ENCODE results near the gene TSPYL4.

TSPYL4 gene

DNA sequence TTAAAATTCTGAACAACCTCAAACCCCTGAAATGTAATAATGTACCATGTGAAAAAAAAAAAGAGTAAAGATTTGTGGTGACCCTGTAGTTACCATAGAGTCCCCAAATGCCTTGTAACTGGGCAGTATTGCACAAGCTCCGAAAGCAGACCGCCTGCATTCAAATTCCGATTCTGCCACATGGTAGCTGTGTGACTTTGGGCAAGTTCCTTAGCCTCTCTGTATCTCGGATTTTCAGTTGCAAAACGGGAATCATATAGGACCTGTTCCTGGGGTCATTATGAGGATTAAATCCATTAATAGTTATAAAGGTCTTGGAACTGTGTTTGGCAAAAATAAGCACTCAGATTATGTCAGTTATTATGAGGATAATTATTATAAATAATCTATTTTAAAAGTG is 43.6 kb downstream of the TSPYL4 start:
- H3K79me2 ChIP-seq (ENCODE audit: insufficient read depth, low read length) = no peaks in the 10 kb centered on the region
- no peaks in the 10 kb centered on the region for H4K20me1 ChIP-seq (ENCODE audit: insufficient read depth, low read length)
- H3K4me2 ChIP-seq (ENCODE audit: insufficient read depth, low read length) = no peak overlapping the region
- TF ChIP-seq, protein P1, sequence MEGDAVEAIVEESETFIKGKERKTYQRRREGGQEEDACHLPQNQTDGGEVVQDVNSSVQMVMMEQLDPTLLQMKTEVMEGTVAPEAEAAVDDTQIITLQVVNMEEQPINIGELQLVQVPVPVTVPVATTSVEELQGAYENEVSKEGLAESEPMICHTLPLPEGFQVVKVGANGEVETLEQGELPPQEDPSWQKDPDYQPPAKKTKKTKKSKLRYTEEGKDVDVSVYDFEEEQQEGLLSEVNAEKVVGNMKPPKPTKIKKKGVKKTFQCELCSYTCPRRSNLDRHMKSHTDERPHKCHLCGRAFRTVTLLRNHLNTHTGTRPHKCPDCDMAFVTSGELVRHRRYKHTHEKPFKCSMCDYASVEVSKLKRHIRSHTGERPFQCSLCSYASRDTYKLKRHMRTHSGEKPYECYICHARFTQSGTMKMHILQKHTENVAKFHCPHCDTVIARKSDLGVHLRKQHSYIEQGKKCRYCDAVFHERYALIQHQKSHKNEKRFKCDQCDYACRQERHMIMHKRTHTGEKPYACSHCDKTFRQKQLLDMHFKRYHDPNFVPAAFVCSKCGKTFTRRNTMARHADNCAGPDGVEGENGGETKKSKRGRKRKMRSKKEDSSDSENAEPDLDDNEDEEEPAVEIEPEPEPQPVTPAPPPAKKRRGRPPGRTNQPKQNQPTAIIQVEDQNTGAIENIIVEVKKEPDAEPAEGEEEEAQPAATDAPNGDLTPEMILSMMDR (IDR thresholded peaks at IDR 0.05; ENCODE audit: borderline replicate concordance, extremely low read depth, low read length, poor library complexity, severe bottlenecking) = no peak
- TF ChIP-seq EZH2 (IDR thresholded peaks at IDR 0.05; ENCODE audit: borderline replicate concordance, low read depth, low read length, severe bottlenecking) = no peak
- H3K9me3 ChIP-seq (ENCODE audit: insufficient read depth, low read length, severe bottlenecking) = no peaks in the 10 kb centered on the region
- H3K9ac ChIP-seq (ENCODE audit: low read depth, low read length) = no peak overlapping the region
- ATAC-seq (ENCODE audit: insufficient read depth, low read depth) (no peak), DNase-seq (no peak)
- no peak overlapping the region for H2AFZ ChIP-seq (ENCODE audit: low read depth, low read length)
- H3K4me3 ChIP-seq (ENCODE audit: low read depth in 1 of 2, low read length in 2 of 2) = no peak overlapping the region
- peaks cover 8% of the 10 kb centered on the region for H3K27me3 ChIP-seq (ENCODE audit: insufficient read depth, low read length, poor library complexity)
- H3K4me1 ChIP-seq (ENCODE audit: insufficient read depth, low read length) = no peaks in the 10 kb centered on the region
- no peaks in the 10 kb centered on the region for H3K36me3 ChIP-seq (ENCODE audit: insufficient read depth, low read length)
- H3K27ac ChIP-seq (ENCODE audit: low read length) = no peak overlapping the region

DNA sequence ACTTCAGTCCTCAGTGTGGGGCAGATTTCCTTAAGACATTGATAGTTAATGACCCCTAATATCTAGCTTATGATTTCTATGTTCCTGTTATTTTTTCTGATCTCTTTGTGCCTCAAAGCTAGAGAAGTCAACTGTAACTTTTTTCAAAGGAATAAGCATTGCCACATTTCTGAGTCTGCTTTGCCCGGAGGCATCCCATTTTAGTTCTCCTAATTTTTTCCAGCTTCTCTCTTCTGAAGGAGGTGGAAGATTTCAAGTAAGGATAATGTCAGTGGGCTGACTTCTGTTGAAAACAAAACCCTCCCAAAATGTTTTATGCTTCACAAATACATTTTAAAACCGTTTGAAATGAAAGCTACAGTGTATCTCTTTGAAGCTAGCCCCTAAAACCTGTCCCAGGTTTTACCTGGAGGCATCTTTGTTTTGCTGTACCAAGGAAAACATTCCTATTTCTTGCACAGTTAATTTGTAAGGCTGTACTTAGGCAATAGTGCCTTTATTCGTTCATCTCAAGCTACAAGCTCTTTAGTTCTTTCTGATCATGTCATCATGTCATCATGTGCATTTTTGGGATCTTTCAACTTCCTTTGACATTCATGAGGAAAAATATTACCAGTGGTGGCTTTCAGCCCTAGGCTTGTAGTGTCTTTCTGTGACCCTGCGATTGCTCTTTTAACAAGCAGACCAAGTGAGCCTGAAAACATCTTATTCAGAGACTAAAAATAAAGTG is 45.7 kb downstream of the TSPYL4 start:
- H4K20me1 ChIP-seq (ENCODE audit: insufficient read depth, low read length) = no peaks in the 10 kb centered on the region
- no peak overlapping the region for H3K9ac ChIP-seq (ENCODE audit: low read depth, low read length)
- no peak for ATAC-seq (ENCODE audit: insufficient read depth, low read depth)

DNA sequence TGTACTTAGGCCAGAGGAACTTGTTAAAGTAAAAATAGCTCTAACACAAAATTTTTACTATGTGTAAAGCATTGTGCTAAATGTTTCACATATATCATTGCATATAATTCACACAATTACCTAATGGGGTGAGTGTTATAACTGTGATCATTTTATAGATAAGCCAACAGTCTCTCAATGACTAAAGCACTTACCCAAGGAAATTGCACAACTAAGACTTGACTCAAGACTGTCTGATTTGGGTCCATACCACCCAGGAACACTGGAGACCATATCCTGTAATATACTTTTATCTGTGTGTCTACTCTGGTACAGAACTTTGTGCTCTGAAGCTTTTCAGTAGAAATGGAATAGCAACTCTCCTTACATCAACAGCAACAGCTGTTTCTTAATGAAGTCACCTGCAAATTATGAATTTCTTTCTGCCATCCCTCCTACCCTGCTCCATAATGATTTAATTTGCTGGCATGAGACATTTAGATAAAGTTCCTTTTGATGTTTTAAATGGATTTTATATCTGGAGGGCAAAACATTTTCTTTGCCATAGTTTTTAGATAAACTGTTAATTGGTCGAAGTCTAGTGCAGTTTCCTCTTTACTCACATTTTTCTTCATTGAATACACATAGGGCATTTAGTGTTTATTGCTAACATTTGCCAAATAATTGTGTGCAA is 47.5 kb downstream of the TSPYL4 start:
- H3K27me3 ChIP-seq (ENCODE audit: insufficient read depth, low read length, poor library complexity) = peaks cover 6% of the 10 kb centered on the region
- no peak overlapping the region for H2AFZ ChIP-seq (ENCODE audit: low read depth, low read length)
- ATAC-seq (ENCODE audit: insufficient read depth, low read depth) = no peak
- H3K4me2 ChIP-seq (ENCODE audit: insufficient read depth, low read length) = no peak overlapping the region
- no peaks in the 10 kb centered on the region for H3K4me1 ChIP-seq (ENCODE audit: insufficient read depth, low read length)
- H3K79me2 ChIP-seq (ENCODE audit: insufficient read depth, low read length) = no peaks in the 10 kb centered on the region
- no peaks in the 10 kb centered on the region for H4K20me1 ChIP-seq (ENCODE audit: insufficient read depth, low read length)
- no peak overlapping the region for H3K9ac ChIP-seq (ENCODE audit: low read depth, low read length)
- H3K4me3 ChIP-seq (ENCODE audit: low read depth in 1 of 2, low read length in 2 of 2) = no peak overlapping the region
- DNase-seq = no peak
- no peak overlapping the region for H3K27ac ChIP-seq (ENCODE audit: low read length)
- H3K36me3 ChIP-seq (ENCODE audit: insufficient read depth, low read length) = no peaks in the 10 kb centered on the region
- TF ChIP-seq, protein P1 (IDR thresholded peaks at IDR 0.05; ENCODE audit: borderline replicate concordance, extremely low read depth, low read length, poor library complexity, severe bottlenecking) = no peak
- no peak for TF ChIP-seq EZH2 (IDR thresholded peaks at IDR 0.05; ENCODE audit: borderline replicate concordance, low read depth, low read length, severe bottlenecking)
- no peaks in the 10 kb centered on the region for H3K9me3 ChIP-seq (ENCODE audit: insufficient read depth, low read length, severe bottlenecking)

More for the DNA sequence above, 45.7 kb downstream of the TSPYL4 start:
- Histone ChIP-seq H2AFZ (ENCODE audit: low read depth, low read length) (no peak overlapping the region), H3K4me3 (ENCODE audit: low read depth in 1 of 2, low read length in 2 of 2) (no peak overlapping the region), H3K4me2 (ENCODE audit: insufficient read depth, low read length) (no peak overlapping the region), H3K36me3 (ENCODE audit: insufficient read depth, low read length) (no peaks in the 10 kb centered on the region), H3K9me3 (ENCODE audit: insufficient read depth, low read length, severe bottlenecking) (no peaks in the 10 kb centered on the region), H3K79me2 (ENCODE audit: insufficient read depth, low read length) (no peaks in the 10 kb centered on the region), H3K27me3 (ENCODE audit: insufficient read depth, low read length, poor library complexity) (peaks cover 8% of the 10 kb centered on the region), H3K27ac (ENCODE audit: low read length) (no peak overlapping the region), H3K4me1 (ENCODE audit: insufficient read depth, low read length) (no peaks in the 10 kb centered on the region)
- TF ChIP-seq EZH2 (IDR thresholded peaks at IDR 0.05; ENCODE audit: borderline replicate concordance, low read depth, low read length, severe bottlenecking) = no peak
- TF ChIP-seq, protein P1 (IDR thresholded peaks at IDR 0.05; ENCODE audit: borderline replicate concordance, extremely low read depth, low read length, poor library complexity, severe bottlenecking) = no peak
- no peak for DNase-seq

Measured in DND-41 (cell line).